DOHH2 (cell line): ENCODE results near the gene GATAD1.

ENCODE experiments used
- H3F3A ChIP-seq: fragments of 200-600 bp; sonication (generic), shearing (Covaris generic); 2 replicates; pipeline ENCODE4 v1.6.0; 2016; ENCODE audit warnings: antibody characterized with exemption, mild to moderate bottlenecking; ENCODE audit not compliant: control insufficient read depth, insufficient read depth
- H3K27ac ChIP-seq: fragments of 200-600 bp; sonication (generic); 2 replicates; pipeline ENCODE4 v1.5.1; 2014; ENCODE audit warnings: low read depth, mild to moderate bottlenecking, low read length, moderate library complexity
- H3K27me3 ChIP-seq: fragments of 200-600 bp; sonication (generic); 2 replicates; pipeline ENCODE4 v1.6.1; 2014; ENCODE audit warnings: mild to moderate bottlenecking, low read length, mixed read lengths; ENCODE audit not compliant: control insufficient read depth
- H3K36me3 ChIP-seq: fragments of 200-600 bp; sonication (generic); 2 replicates; pipeline ENCODE4 v1.6.1; 2014; ENCODE audit warnings: mild to moderate bottlenecking, low read length, moderate library complexity, mixed read lengths; ENCODE audit not compliant: control insufficient read depth
- H3K4me1 ChIP-seq: fragments of 200-600 bp; sonication (generic); 2 replicates; pipeline ENCODE4 v1.6.1; 2014; ENCODE audit warnings: mild to moderate bottlenecking, low read length, mixed read lengths; ENCODE audit not compliant: control insufficient read depth
- H3K4me2 ChIP-seq: fragments of 200-600 bp; sonication (generic); 2 replicates; pipeline ENCODE4 v1.6.0; 2014; ENCODE audit warnings: mild to moderate bottlenecking, low read length, moderate library complexity
- H3K4me3 ChIP-seq: fragments of 200-600 bp; sonication (generic); 2 replicates; pipeline ENCODE4 v1.5.1; 2014; ENCODE audit warnings: mild to moderate bottlenecking, low read length, mixed read lengths
- H3K79me2 ChIP-seq: fragments of 200-600 bp; sonication (generic); 2 replicates; pipeline ENCODE4 v1.6.1; 2014; ENCODE audit warnings: mild to moderate bottlenecking, low read length, mixed read lengths; ENCODE audit not compliant: control insufficient read depth
- H3K9me2 ChIP-seq: fragments of 200-600 bp; sonication (generic); replicated peaks from 2 replicates; pipeline ENCODE4 v1.6.1; 2014; ENCODE audit warnings: mild to moderate bottlenecking, low read length, mixed read lengths; ENCODE audit not compliant: control insufficient read depth
- H3K9me3 ChIP-seq: fragments of 200-600 bp; sonication (generic); 2 replicates; pipeline ENCODE4 v1.6.1; 2014; ENCODE audit warnings: antibody characterized with exemption, low read length, mixed read lengths; ENCODE audit not compliant: control insufficient read depth, insufficient read depth
- H4K20me1 ChIP-seq: fragments of 200-600 bp; sonication (generic); 2 replicates; pipeline ENCODE4 v1.6.0; 2014; ENCODE audit warnings: low read depth, mild to moderate bottlenecking, antibody characterized with exemption, low read length, moderate library complexity; ENCODE audit not compliant: control insufficient read depth, insufficient read depth
- CTCF ChIP-seq: fragments of 200-600 bp; sonication (generic); IDR thresholded peaks from one replicate; pipeline ENCODE4 v1.5.1; 2014; ENCODE audit warnings: antibody characterized with exemption, mild to moderate bottlenecking, low read depth, low read length; ENCODE audit not compliant: poor library complexity, severe bottlenecking
- EZH2phosphoT487 ChIP-seq: fragments of 200-600 bp; sonication (generic); IDR thresholded peaks from 2 replicates; pipeline ENCODE4 v1.6.1; 2017; ENCODE audit warnings: borderline replicate concordance, mild to moderate bottlenecking, antibody characterized with exemption, low read length, moderate library complexity, mixed read lengths

Gene GATAD1

GRCh38 chr7:92485267-92485892, 38.1 kb downstream of the GATAD1 start:
- Histone ChIP-seq H3K9me2 (no peaks in the 10 kb centered on the region), H3K27ac (no peak overlapping the region), H3K4me1 (no peaks in the 10 kb centered on the region), H3K79me2 (no peaks in the 10 kb centered on the region), H3K4me3 (no peak overlapping the region), H3K36me3 (peaks cover 41% of the 10 kb centered on the region), H3F3A (no peaks in the 10 kb centered on the region), H3K4me2 (no peak overlapping the region), H4K20me1 (no peaks in the 10 kb centered on the region), H3K27me3 (no peaks in the 10 kb centered on the region), H3K9me3 (no peaks in the 10 kb centered on the region)
- TF ChIP-seq CTCF (no peak), EZH2phosphoT487 (no peak)

GRCh38 chr7:92485974-92486373, 38.7 kb downstream of the GATAD1 start:
- H3K9me2 ChIP-seq: no peaks in the 10 kb centered on the region
- peaks cover 46% of the 10 kb centered on the region for H3K36me3 ChIP-seq
- H3K4me2 ChIP-seq: no peak overlapping the region
- no peaks in the 10 kb centered on the region for H3F3A ChIP-seq
- H3K4me3 ChIP-seq: no peak overlapping the region
- no peak overlapping the region for H3K27ac ChIP-seq
- no peaks in the 10 kb centered on the region for H3K9me3 ChIP-seq
- H4K20me1 ChIP-seq: no peaks in the 10 kb centered on the region
- no peaks in the 10 kb centered on the region for H3K4me1 ChIP-seq
- no peaks in the 10 kb centered on the region for H3K79me2 ChIP-seq
- TF ChIP-seq CTCF (no peak), EZH2phosphoT487 (no peak)
- H3K27me3 ChIP-seq: no peaks in the 10 kb centered on the region

GRCh38 chr7:92487804-92488203, 40.5 kb downstream of the GATAD1 start:
- no peaks in the 10 kb centered on the region for H3K9me2 ChIP-seq
- peaks cover 2% of the 10 kb centered on the region; the same call in 1 of the 2 replicates for H3F3A ChIP-seq
- H3K9me3 ChIP-seq: no peaks in the 10 kb centered on the region
- H3K4me2 ChIP-seq: no peak overlapping the region
- no peak for TF ChIP-seq EZH2phosphoT487
- no peak for TF ChIP-seq CTCF
- H3K27me3 ChIP-seq: no peaks in the 10 kb centered on the region
- no peaks in the 10 kb centered on the region for H3K79me2 ChIP-seq
- H3K4me3 ChIP-seq: no peak overlapping the region
- no peak overlapping the region for H3K27ac ChIP-seq
- no peaks in the 10 kb centered on the region for H3K4me1 ChIP-seq
- peaks cover 63% of the 10 kb centered on the region for H3K36me3 ChIP-seq
- no peaks in the 10 kb centered on the region for H4K20me1 ChIP-seq
